Measurements from ENCODE around the gene TWSG1. TPM values are rescaled to one million over a fixed set of nuclear protein-coding genes. Genes with fewer than 3 reads are reported as not detected.
"Not testable (repeated sequence)": the region's sequence is repeated elsewhere in the genome, so short reads cannot be mapped to it uniquely, and the experiment has no call there.

TWSG1 gene
- total RNA-seq, 2 experiments from 2014 or later: 7.8 to 8.9 TPM

DNA sequence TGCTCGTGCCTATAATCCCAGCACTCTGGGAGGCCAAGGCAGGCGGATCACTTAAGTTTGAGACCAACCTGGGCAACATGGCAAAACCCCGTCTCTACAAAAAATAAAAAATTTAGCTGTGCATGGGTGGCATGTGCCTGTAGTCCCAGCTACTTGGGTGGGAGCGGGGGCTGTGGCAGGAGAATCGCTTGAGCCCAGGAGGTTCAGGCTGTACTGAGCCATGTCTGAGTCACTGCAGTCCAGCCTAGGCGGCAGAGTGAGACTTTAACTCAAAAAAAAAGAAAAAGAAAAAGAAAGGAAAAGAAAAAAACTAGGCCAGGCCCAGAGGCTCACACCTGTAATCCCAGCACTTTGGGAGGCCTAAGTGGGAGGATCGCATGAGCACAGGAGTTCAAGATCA lies 30.8 kb downstream of the TWSG1 start:
- ChIA-PET CTCF (no interaction called here), POLR2A (no interaction called here)
- Mint-ChIP-seq H3K36me3 (ENCODE audit: low read depth) (peaks cover 11% of the 10 kb centered on the region), H3K4me1 (ENCODE audit: low read depth) (no peaks in the 10 kb centered on the region), H3K27me3 (ENCODE audit: low read depth) (no peaks in the 10 kb centered on the region), H3K9me3 (ENCODE audit: insufficient read depth) (no peaks in the 10 kb centered on the region), H3K27ac (no peak overlapping the region), H3K4me3 (no peak overlapping the region)
- ATAC-seq (no peak), DNase-seq (no peak)

DNA sequence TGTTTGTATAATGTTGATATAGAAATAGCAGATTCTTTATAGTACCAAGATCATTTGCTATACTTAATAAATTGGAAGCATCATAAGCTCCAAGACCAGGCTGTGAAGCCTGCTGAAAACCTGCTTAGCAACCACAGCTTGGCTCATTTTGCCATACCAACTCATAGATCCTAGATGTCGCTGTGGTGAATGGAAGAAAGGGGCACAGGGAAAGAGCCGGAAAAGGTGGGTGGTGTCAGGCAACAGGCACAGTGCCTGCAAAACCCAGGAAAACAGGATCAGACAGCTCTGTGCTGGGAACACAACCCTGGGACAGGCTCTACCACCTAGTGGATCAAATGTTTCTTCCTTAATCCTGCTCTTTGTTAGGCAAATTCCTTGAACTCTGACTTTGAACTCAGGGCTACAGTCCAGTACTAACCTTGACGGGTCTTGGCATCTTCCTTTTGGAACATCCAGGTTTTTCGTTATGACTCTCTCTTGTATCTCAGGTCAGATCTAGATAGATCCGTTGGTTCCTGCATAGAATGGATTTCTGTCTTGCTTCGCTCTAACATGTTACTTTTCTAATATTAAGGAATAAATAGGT lies 31.6 kb downstream of the TWSG1 start:
- no peak overlapping the region for H3K4me3 Mint-ChIP-seq
- H3K27ac Mint-ChIP-seq: no peak overlapping the region
- no peaks in the 10 kb centered on the region for H3K9me3 Mint-ChIP-seq (ENCODE audit: insufficient read depth)
- peaks cover 11% of the 10 kb centered on the region for H3K36me3 Mint-ChIP-seq (ENCODE audit: low read depth)
- ChIA-PET CTCF (no interaction called here), POLR2A (no interaction called here)
- no peak for ATAC-seq
- no peaks in the 10 kb centered on the region for H3K27me3 Mint-ChIP-seq (ENCODE audit: low read depth)
- DNase-seq: no peak
- no peaks in the 10 kb centered on the region for H3K4me1 Mint-ChIP-seq (ENCODE audit: low read depth)

DNA sequence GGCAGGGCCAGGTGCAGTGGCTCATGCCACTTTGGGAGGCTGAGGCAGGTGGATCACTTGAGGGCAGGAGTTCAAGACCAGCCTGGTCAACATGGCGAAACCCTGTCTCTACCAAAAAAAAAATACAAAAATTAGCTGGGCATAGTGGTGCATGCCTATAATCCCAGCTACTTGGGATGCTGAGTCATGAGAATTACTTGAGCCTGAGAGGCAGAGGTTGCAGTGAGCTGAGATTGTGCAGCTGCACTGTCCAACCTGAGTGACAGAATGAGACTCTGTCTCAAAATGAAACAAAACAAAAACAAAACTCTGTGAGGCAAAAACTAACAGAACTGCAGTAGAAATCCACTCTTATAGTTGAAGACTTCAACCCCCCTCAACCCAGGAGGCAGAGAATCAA lies 38.7 kb downstream of the TWSG1 start:
- H3K4me3 Mint-ChIP-seq; POLR2A ChIA-PET; H3K36me3 Mint-ChIP-seq (ENCODE audit: low read depth); H3K4me1 Mint-ChIP-seq (ENCODE audit: low read depth); H3K27ac Mint-ChIP-seq; ATAC-seq; H3K9me3 Mint-ChIP-seq (ENCODE audit: insufficient read depth); DNase-seq; CTCF ChIA-PET; H3K27me3 Mint-ChIP-seq (ENCODE audit: low read depth): not testable (repeated sequence)

DNA sequence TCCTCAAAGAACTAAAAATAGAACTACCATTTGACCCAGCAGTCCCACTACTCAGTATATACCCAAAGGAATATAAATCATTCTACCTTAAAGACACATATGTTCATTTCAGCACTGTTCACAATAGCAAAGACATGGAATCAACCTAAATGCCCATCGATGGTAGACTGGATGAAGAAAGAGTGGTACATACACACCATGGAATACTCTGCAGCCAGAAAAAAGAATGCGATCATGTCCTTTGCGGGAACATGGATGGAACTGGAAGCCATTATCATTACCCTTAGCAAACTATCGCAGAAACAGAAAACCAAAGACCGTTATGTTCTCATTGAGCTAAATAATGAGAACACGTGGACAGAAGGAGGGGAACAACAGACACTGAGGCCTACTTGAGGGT lies 44.5 kb downstream of the TWSG1 start:
- peaks cover 5% of the 10 kb centered on the region for H3K36me3 Mint-ChIP-seq (ENCODE audit: low read depth)
- H3K4me1 Mint-ChIP-seq (ENCODE audit: low read depth): no peaks in the 10 kb centered on the region
- ChIA-PET POLR2A (no interaction called here), CTCF (no interaction called here)
- H3K27ac Mint-ChIP-seq: no peak overlapping the region
- ATAC-seq (no peak), DNase-seq (no peak)
- no peaks in the 10 kb centered on the region for H3K27me3 Mint-ChIP-seq (ENCODE audit: low read depth)
- no peak overlapping the region for H3K4me3 Mint-ChIP-seq
- H3K9me3 Mint-ChIP-seq (ENCODE audit: insufficient read depth): peaks cover 3% of the 10 kb centered on the region

DNA sequence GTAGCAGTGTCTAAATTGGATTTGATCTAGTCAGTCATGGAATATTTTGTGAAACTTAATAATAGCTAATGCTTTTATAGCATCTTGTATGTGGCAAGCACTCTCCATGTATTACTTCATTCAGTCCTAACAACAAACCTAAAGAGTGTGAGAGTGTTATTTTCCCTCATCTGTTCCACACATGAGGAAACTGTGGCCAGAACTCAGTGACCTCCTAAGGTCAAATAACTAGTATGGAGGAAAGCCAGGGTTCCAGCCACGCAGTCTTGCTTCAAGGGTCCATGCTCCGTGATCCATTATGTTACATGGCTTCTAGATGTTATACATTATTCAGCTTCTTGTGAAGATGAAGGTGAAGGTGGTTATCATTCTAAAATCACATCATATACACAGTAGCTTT lies 45.5 kb downstream of the TWSG1 start:
- H3K9me3 Mint-ChIP-seq (ENCODE audit: insufficient read depth): peaks cover 3% of the 10 kb centered on the region
- no peak overlapping the region for H3K27ac Mint-ChIP-seq
- no peaks in the 10 kb centered on the region for H3K4me1 Mint-ChIP-seq (ENCODE audit: low read depth)
- H3K27me3 Mint-ChIP-seq (ENCODE audit: low read depth): no peaks in the 10 kb centered on the region
- DNase-seq: no peak
- ATAC-seq: no peak
- no peak overlapping the region for H3K4me3 Mint-ChIP-seq
- H3K36me3 Mint-ChIP-seq (ENCODE audit: low read depth): peaks cover 5% of the 10 kb centered on the region
- ChIA-PET CTCF (interaction anchor here (1.2 kb wide), 1 partner anchor 137 kb away, joined by 3 read pairs; no protein-coding TSS in a partner anchor), POLR2A (no interaction called here)

DNA sequence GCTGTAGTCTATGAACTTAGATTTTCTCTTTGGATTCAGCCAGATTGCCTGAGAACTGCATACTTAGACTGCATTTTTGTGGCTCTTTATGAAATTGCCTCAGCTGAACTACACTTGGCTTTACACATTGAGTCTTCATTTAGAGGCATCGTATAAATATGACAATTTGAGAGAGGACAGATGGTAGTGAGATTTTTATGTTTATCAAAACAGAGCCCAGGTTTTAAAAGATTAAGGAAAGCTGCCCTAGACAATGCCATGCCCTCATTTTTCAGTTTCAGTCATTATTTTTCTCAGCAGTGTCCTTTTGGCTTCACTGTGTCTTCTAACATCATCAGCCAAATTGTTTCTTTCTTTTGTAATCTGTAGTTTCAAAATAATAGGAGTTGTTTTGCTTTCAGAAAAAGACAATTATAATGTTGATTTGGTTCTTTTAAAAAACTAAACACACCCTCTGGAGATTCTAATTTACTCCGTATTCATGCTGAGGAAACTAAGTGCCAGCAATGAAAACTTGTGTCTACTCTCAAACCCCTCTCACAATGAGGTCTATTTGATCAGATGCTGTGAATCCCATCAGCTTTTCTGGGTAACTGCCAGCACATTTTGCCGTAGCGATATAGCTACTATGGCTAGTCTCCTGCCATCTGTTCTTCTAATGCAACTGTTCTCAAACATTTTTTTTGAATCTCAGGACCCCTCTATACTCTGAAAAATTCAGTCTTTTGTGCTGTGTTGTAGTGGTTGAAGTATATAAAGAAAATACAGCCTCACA lies 46.2 kb downstream of the TWSG1 start:
- no peak for ATAC-seq
- ChIA-PET CTCF (interaction anchor here (1.2 kb wide), 1 partner anchor 136 kb away, joined by 3 read pairs; no protein-coding TSS in a partner anchor), POLR2A (no interaction called here)
- no peak for DNase-seq
- no peak overlapping the region for H3K27ac Mint-ChIP-seq
- H3K27me3 Mint-ChIP-seq (ENCODE audit: low read depth): no peaks in the 10 kb centered on the region
- H3K36me3 Mint-ChIP-seq (ENCODE audit: low read depth): peaks cover 5% of the 10 kb centered on the region
- no peak overlapping the region for H3K4me3 Mint-ChIP-seq
- H3K4me1 Mint-ChIP-seq (ENCODE audit: low read depth): no peaks in the 10 kb centered on the region
- peaks cover 3% of the 10 kb centered on the region for H3K9me3 Mint-ChIP-seq (ENCODE audit: insufficient read depth)

DNA sequence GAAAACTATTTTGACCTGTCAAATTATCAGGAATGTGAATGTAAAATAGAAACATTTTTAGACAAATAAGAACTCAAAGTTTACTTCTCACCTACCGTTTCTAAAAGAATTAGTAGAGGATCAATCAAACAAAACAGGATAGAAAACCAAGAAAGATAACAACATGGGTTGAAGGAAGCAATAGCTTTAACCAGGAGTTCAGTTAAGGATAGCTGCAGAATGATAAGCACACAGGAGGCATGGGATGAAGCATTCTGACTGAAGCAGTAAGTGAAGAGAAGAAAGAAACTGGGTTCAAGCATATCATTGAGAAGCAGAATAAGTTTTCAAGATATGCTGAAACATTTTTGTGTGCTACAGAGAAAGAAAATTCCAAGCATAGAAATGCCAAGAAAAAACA lies 52.3 kb downstream of the TWSG1 start:
- ChIA-PET CTCF (no interaction called here), POLR2A (no interaction called here)
- H3K36me3 Mint-ChIP-seq (ENCODE audit: low read depth): peaks cover 11% of the 10 kb centered on the region
- no peaks in the 10 kb centered on the region for H3K27me3 Mint-ChIP-seq (ENCODE audit: low read depth)
- DNase-seq (no peak), ATAC-seq (no peak)
- no peak overlapping the region for H3K27ac Mint-ChIP-seq
- H3K4me1 Mint-ChIP-seq (ENCODE audit: low read depth): no peaks in the 10 kb centered on the region
- peaks cover 8% of the 10 kb centered on the region for H3K9me3 Mint-ChIP-seq (ENCODE audit: insufficient read depth)
- H3K4me3 Mint-ChIP-seq: no peak overlapping the region

DNA sequence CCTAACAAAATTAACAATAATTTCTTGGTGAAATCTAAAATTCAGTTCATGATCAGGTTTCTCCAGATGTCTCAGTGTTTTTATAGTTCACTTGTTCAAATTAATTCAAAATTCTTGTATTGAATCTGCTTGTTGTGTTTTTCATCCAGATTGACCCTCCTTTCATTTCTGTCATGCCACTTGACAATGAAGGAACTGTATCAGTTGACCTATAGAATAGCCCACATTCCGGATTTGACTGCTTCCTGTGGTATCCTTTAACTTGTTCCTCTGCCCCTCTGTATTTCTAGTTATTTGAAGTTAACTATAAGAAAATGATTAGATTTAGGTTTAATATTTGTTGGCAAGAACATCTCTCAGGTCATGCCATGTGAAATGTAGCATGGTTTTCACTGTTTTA lies 53.3 kb downstream of the TWSG1 start:
- CTCF ChIA-PET: no interaction called here
- H3K9me3 Mint-ChIP-seq (ENCODE audit: insufficient read depth): peaks cover 9% of the 10 kb centered on the region
- ATAC-seq: no peak

DNA sequence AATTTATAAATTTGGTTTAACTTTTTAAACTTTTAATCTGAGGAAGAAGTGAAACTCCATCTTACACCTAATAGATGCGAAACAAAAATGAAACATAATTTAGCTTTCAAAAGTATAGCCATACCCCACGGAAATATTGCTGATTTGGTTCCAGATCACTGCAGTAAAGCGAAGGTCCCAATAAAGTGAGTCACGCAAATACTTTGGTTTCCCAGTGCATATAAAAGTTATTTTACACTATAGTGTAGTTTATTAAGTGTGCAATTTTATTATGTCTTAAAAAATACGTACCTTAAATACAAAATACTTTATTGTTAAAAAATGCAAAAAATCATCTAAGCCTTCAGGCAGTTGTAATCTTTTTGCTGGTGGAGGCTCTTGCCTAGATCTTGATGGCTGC lies 55.1 kb downstream of the TWSG1 start:
- no peak overlapping the region for H3K4me3 Mint-ChIP-seq
- no peak overlapping the region for H3K27ac Mint-ChIP-seq
- H3K9me3 Mint-ChIP-seq (ENCODE audit: insufficient read depth): peaks cover 9% of the 10 kb centered on the region
- peaks cover 13% of the 10 kb centered on the region for H3K36me3 Mint-ChIP-seq (ENCODE audit: low read depth)
- CTCF ChIA-PET: no interaction called here
- no peaks in the 10 kb centered on the region for H3K27me3 Mint-ChIP-seq (ENCODE audit: low read depth)
- ATAC-seq (no peak), DNase-seq (no peak)
- POLR2A ChIA-PET: no interaction called here
- H3K4me1 Mint-ChIP-seq (ENCODE audit: low read depth): no peaks in the 10 kb centered on the region

More for the DNA sequence above, 53.3 kb downstream of the TWSG1 start:
- POLR2A ChIA-PET: no interaction called here
- H3K27ac Mint-ChIP-seq: no peak overlapping the region
- H3K36me3 Mint-ChIP-seq (ENCODE audit: low read depth): peaks cover 13% of the 10 kb centered on the region
- H3K4me3 Mint-ChIP-seq: no peak overlapping the region
- H3K4me1 Mint-ChIP-seq (ENCODE audit: low read depth): no peaks in the 10 kb centered on the region
- no peaks in the 10 kb centered on the region for H3K27me3 Mint-ChIP-seq (ENCODE audit: low read depth)
- DNase-seq: no peak

DNA sequence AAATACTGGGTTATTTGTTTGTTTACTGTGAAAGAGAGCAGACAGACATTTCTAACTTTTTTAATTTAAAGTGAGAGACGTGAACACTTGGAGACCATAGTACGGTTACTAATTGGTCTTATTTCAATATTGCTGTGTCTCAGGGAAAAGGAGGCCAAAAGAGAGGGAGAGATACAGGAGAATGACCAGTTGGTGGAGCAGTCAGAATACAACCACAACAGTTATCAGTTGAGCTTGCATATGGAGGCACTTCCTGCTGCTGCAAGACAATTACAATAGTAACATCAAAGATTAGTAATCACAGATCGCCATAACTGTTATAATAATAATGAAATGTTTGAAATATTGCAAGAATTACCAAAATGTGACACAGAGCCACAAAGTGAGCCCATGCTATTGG lies 58.2 kb downstream of the TWSG1 start:
- Mint-ChIP-seq H3K27me3 (ENCODE audit: low read depth) (no peaks in the 10 kb centered on the region), H3K4me3 (no peak overlapping the region), H3K9me3 (ENCODE audit: insufficient read depth) (peaks cover 9% of the 10 kb centered on the region), H3K27ac (no peak overlapping the region), H3K4me1 (ENCODE audit: low read depth) (no peaks in the 10 kb centered on the region), H3K36me3 (ENCODE audit: low read depth) (peaks cover 16% of the 10 kb centered on the region)
- ATAC-seq (no peak), DNase-seq (no peak)
- CTCF ChIA-PET: interaction anchor here (1.3 kb wide), 1 partner anchor 124 kb away, joined by 5 read pairs; no protein-coding TSS in a partner anchor
- POLR2A ChIA-PET: no interaction called here

DNA sequence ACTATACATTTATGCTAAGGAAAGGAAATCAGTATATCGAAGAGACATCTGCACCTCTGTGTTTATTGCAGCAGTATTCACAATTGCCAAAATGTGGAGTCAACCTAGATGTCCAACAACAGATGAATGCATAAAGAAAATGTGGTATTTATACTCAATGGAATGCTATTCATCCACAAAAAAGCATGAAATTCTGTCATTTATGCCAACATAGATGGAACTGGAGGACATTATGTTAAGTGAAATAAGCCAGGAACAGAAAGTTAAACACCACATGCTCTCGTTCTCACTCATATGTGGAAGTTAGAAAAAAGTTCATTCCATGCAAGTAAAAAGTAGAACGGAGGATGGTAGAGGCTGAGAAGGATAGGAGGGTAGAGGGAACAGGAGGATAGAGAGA lies 59.5 kb downstream of the TWSG1 start:
- H3K27me3 Mint-ChIP-seq (ENCODE audit: low read depth): no peaks in the 10 kb centered on the region
- H3K36me3 Mint-ChIP-seq (ENCODE audit: low read depth): peaks cover 18% of the 10 kb centered on the region
- H3K27ac Mint-ChIP-seq: no peak overlapping the region
- ChIA-PET CTCF (no interaction called here), POLR2A (no interaction called here)
- no peaks in the 10 kb centered on the region for H3K4me1 Mint-ChIP-seq (ENCODE audit: low read depth)
- DNase-seq (no peak), ATAC-seq (no peak)
- peaks cover 9% of the 10 kb centered on the region for H3K9me3 Mint-ChIP-seq (ENCODE audit: insufficient read depth)
- H3K4me3 Mint-ChIP-seq: no peak overlapping the region

DNA sequence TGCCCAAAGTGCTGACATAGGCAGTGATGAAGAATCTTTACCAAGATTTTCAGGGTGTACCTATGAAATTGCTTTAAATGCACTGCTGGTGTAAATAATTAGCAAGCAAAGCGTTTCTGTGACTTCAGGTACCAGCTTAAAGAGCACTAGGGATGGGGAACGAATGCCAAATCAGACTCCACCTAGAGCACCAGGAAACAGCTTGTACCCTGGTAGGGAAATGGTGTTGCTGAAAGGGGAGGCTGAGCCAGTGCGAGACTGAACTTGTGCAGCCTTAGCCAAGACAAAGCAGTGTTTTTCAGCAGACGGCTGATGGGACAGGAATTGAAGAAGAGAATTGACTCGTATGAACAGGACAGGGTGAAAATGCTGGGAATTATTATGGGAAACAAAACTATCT lies 65.6 kb downstream of the TWSG1 start:
- Mint-ChIP-seq H3K4me1 (ENCODE audit: low read depth) (peaks cover 7% of the 10 kb centered on the region), H3K36me3 (ENCODE audit: low read depth) (peaks cover 5% of the 10 kb centered on the region), H3K27me3 (ENCODE audit: low read depth) (no peaks in the 10 kb centered on the region), H3K9me3 (ENCODE audit: insufficient read depth) (no peaks in the 10 kb centered on the region), H3K27ac (no peak overlapping the region), H3K4me3 (no peak overlapping the region)
- DNase-seq (no peak), ATAC-seq (no peak)
- ChIA-PET POLR2A (no interaction called here), CTCF (no interaction called here)

DNA sequence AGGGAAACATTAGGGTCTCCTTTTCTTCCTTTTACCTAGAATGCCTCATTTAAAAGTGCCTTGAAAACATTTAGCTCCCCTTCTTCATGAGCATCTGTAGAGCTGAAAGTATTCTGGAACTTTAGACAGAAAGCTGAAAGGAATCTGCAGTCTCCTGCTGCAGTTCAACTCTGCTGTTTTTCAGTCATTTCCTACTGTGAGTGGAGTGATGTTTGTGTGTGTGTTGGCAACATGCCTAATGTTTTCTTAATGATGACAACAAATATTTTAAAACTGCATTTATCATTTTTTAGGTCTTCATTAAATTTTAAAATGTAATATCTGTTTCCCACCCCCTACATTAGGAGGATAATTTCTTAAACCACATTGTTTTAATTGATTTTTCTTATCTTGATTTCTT lies 66.6 kb downstream of the TWSG1 start:
- ChIA-PET POLR2A (no interaction called here), CTCF (no interaction called here)
- Mint-ChIP-seq H3K4me1 (ENCODE audit: low read depth) (peaks cover 7% of the 10 kb centered on the region), H3K27ac (no peak overlapping the region), H3K36me3 (ENCODE audit: low read depth) (peaks cover 5% of the 10 kb centered on the region), H3K9me3 (ENCODE audit: insufficient read depth) (no peaks in the 10 kb centered on the region), H3K4me3 (no peak overlapping the region), H3K27me3 (ENCODE audit: low read depth) (no peaks in the 10 kb centered on the region)
- ATAC-seq (no peak), DNase-seq (no peak)
